ENCODE data around the gene UBE2I. TPM values are rescaled to one million over a fixed set of nuclear protein-coding genes. Genes with fewer than 3 reads are reported as not detected.
A peak's percentile ranks its signal among the peaks of the same experiment; 100 is the strongest.
"Not testable (repeated sequence)": the region's sequence is repeated elsewhere in the genome, so short reads cannot be mapped to it uniquely, and the experiment has no call there.

The UBE2I gene
- total RNA-seq, 1 donor from 2014 or later, result 112 TPM

DNA sequence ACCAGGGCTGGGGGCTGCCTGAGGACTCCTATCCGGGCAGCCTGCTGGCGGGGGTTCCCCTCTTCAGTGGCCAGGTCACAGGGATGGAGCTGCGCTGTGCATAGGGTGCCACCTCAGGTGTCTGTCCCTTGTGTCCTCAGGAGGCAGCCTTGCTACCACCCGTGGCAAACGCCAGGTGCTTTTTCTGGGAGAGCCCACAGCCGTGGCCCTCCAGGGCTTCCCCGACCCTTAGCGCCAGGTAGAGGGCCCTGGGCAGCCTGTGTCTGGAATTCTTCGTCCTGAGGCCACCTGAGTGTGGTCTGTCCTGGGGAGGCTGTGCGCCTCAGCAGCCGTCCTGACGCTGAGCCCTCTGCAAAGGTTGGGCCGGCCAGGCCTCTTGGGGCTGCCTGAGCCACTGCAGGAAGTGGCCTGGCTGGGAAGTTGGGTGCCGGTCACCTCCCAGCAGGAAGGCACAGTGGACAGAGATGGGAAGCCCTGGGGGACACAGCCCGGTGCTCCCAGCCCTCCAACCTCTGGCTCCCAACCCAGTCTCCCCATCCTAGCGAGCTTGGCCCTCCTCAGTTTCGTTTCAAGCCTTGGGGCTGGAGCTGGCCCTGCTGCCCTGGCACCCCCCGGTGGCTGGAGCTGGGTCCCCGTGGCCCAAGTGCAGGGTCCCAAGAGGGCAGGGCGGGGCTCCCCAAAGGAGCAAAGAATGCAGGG is 16.4 kb downstream of the UBE2I start:
- H3K4me3 ChIP-seq (ENCODE audit: low read depth, low read length), result no peak overlapping the region
- TF ChIP-seq, protein P1, sequence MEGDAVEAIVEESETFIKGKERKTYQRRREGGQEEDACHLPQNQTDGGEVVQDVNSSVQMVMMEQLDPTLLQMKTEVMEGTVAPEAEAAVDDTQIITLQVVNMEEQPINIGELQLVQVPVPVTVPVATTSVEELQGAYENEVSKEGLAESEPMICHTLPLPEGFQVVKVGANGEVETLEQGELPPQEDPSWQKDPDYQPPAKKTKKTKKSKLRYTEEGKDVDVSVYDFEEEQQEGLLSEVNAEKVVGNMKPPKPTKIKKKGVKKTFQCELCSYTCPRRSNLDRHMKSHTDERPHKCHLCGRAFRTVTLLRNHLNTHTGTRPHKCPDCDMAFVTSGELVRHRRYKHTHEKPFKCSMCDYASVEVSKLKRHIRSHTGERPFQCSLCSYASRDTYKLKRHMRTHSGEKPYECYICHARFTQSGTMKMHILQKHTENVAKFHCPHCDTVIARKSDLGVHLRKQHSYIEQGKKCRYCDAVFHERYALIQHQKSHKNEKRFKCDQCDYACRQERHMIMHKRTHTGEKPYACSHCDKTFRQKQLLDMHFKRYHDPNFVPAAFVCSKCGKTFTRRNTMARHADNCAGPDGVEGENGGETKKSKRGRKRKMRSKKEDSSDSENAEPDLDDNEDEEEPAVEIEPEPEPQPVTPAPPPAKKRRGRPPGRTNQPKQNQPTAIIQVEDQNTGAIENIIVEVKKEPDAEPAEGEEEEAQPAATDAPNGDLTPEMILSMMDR (conservative IDR thresholded peaks at IDR 0.05; ENCODE audit: low read depth, low read length), result peak; percentile 4
- no peak for DNase-seq (ENCODE audit: low read depth)

DNA sequence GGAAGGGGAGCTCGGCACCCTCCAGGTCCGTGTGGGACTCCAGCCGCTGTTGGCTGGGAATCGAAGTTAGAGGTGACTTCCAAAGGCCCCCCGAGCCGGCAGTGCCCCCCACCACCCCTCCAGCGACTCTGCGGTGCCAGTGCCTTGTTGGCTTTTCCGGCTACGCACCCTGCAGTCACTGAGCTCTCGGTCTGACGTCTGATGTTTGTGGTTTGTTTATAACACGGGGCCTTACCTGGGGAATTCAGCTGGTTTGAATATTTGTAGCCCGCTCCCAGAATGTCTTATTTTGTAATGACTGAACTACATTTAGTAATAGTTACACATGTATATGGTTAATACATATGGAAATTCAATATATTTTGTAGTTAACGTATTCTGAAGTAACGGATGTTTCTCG is 17.0 kb downstream of the UBE2I start:
- TF ChIP-seq, protein P1 (conservative IDR thresholded peaks at IDR 0.05; ENCODE audit: low read depth, low read length), result no peak
- H3K4me3 ChIP-seq (ENCODE audit: low read depth, low read length), result no peak overlapping the region
- no peak for DNase-seq (ENCODE audit: low read depth)

DNA sequence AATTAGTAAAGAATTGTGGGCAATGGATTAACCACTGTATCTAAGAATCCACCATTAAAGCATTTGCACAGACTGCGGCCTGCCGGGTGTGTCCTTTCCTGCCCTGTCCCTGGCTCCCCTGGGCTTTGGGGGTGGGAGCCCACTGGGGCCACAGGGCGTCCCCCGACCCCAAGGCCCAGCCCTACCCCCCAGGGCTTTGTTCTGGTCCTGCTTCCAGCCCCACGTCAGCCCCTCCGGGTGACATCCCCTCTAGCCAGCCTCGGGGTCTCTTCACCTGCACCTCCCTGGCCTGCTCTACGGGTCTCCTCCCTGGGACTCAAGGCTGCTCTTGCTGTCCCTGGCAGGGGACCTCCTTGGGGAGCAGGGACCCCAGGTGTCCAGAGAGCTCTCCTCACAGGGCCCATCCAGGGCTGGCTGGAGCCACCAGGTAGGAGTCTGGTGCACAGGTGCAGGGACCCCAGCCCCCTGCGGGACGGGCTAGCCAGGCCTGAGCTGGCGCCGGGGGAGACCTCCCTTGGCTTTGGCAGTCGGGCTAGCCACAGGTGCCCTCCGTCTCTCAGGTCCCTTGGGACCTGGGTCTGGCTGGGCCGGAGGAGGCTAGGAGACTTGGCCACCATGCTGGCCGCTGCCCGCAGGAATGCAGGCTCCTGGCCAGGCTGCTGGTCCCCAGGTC is 17.6 kb downstream of the UBE2I start:
- TF ChIP-seq, protein P1 (conservative IDR thresholded peaks at IDR 0.05; ENCODE audit: low read depth, low read length), result no peak
- no peak overlapping the region for H3K4me3 ChIP-seq (ENCODE audit: low read depth, low read length)
- no peak for DNase-seq (ENCODE audit: low read depth)

DNA sequence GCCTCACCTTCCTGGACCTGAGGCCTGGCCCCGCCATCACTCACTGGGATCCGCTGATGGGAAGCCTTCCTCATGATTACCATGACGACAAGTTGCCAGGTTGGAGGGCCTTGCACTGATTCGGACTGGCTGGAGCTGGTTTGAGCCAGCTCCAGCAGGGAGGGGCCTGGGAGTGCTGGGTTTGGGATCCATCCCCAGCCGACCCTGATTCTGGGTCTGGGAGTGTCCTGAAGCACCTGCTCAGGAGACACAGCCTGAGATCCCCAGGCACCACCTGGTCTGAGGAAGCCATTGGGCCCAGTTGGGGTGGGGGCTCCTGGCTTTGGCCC is 18.1 kb downstream of the UBE2I start:
- DNase-seq (ENCODE audit: low read depth), result no peak
- TF ChIP-seq, protein P1 (conservative IDR thresholded peaks at IDR 0.05; ENCODE audit: low read depth, low read length), result no peak
- no peak overlapping the region for H3K4me3 ChIP-seq (ENCODE audit: low read depth, low read length)

DNA sequence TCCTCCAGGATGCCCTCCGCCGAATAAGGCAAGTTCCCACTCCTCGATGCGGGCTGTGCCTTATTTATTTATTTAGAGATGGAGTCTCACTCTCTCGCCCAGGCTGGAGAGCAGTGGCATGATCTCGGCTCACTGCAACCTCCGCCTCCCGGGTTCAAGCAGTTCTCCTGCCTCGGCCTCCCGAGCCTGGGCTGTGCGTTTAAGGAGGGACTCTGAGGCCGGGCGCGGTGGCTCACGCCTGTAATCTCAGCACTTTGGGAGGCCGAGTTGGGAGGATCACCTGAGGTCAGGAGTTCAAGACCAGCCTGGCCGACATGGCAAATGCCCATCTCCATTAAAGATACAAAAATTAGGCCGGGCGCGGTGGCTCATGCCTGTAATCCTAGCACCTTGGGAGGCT is 18.7 kb downstream of the UBE2I start:
- not testable (repeated sequence) for H3K4me3 ChIP-seq (ENCODE audit: low read depth, low read length); DNase-seq (ENCODE audit: low read depth)

DNA sequence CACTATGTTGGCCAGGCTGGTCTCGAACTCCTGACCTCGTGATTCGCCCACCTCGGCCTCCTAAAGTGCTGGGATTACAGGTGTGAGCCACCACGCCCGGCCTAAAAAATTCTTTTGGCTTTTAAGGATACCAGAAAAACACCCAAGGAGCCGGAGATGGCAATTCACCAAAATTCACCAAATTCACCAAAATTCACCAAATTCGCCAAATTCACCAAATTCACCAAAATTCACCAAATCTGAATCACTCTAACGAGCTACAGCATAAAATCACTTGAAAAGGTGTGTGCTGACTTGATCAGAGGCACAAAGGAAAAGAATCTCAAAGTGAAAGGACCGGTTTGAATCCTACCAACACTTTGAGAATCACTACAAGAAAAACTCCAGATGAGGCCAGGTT is 19.5 kb downstream of the UBE2I start:
- not testable (repeated sequence) for DNase-seq (ENCODE audit: low read depth); H3K4me3 ChIP-seq (ENCODE audit: low read depth, low read length)

DNA sequence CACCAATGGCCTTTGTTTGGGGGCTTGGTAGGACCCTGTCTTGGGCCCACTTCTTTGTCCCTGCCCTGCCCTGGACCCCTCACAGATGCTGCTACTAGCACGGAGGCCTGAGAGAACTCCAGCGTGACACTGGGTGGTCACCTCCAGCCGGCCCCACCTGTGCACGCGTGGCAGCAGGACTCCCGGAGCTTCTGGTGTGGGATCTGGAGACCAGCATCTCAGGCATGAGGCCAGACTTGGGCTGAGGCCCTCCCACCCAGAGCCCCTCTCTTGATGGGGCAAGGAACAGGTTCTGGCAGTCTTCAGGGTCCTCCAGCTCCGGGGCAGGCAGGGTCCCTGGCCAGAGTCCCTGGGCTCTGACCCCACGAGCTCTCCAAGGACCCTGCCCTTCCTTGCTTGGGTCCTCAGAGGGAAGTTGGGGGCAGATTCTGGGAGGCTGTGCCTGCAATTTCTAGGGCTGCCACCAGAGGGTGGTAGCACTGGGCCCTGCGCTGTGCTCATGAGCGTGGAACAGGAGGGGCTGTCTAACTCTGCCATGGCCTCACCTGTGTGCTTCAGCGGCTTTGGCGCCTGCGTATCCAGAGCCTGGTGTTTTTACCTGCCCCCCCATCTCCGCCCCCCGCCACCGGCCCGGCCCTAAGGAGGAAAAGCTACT is 21.0 kb downstream of the UBE2I start:
- no peak for DNase-seq (ENCODE audit: low read depth)
- TF ChIP-seq, protein P1 (conservative IDR thresholded peaks at IDR 0.05; ENCODE audit: low read depth, low read length), result peak; percentile 57
- H3K4me3 ChIP-seq (ENCODE audit: low read depth, low read length), result no peak overlapping the region
